Right atrium auricular region (tissue), 2 donors: Measurements from ENCODE around the gene PHKA2. TPM values are rescaled to one million over a fixed set of nuclear protein-coding genes. Genes with fewer than 3 reads are reported as not detected.
"Not testable (repeated sequence)": the region's sequence is repeated elsewhere in the genome, so short reads cannot be mapped to it uniquely, and the experiment has no call there.

Experiments used
- DNase-seq: peaks from one replicate; pipeline ENCODE4 v3.0.0-alpha.2; 2019; ENCODE audit warnings: low spot score
- H3K27ac ChIP-seq, 2 donors: fragments of 200-600 bp; sonication (generic); 1 replicate in 1 of 2; 2 replicates in 1 of 2; pipeline ENCODE4 v1.5.1; 2016 to 2019
- H3K27me3 ChIP-seq, 2 donors: fragments of 200-600 bp; sonication (generic); one replicate each; pipeline versions ENCODE4 v1.5.1 to v1.6.0; 2017 to 2019
- H3K36me3 ChIP-seq: fragments of 200-600 bp; sonication (generic); one replicate; pipeline ENCODE4 v1.5.1; 2016
- H3K4me1 ChIP-seq, 2 donors: fragments of 200-600 bp; sonication (generic); one replicate each; pipeline versions ENCODE4 v1.5.1 to v1.6.0; 2017 to 2019
- H3K4me3 ChIP-seq, 2 donors: fragments of 200-600 bp; sonication (generic); 1 replicate in 1 of 2; 2 replicates in 1 of 2; pipeline ENCODE4 v1.5.1; 2017 to 2019; ENCODE audit warnings: mild to moderate bottlenecking in 1 of 2, moderate library complexity in 1 of 2
- H3K9me3 ChIP-seq, 2 donors: fragments of 200-600 bp; sonication (generic); one replicate each; pipeline ENCODE4 v1.5.1; 2019
- CTCF ChIP-seq, 2 donors: fragments of 200-600 bp; sonication (generic); IDR thresholded peaks; one replicate each; pipeline ENCODE4 v1.5.1; 2019; ENCODE audit warnings: antibody characterized with exemption in 2 of 2
- total RNA-seq, 2 donors: library from RNA; depleted of rRNA; stranded (reverse); fragments of >200 nt; gene quantifications; one replicate each; pipeline ENCODE4 v1.1.0, GENCODE V29; 2016

Gene PHKA2
- total RNA-seq, 2 donors from 2014 or later: 13.5 to 28.7 TPM

- no peak for TF ChIP-seq CTCF (IDR thresholded peaks at IDR 0.05)
- no peak overlapping the region for H3K4me3 ChIP-seq
- H3K27ac ChIP-seq: peak overlapping the region in 1 of 2 donors; percentile 59
Measured at GRCh38 chrX:18981124-18981807, 2.6 kb downstream of the PHKA2 start.

GRCh38 chrX:18980262-18980661 is 3.7 kb downstream of the PHKA2 start:
- H3K9me3 ChIP-seq, H3K36me3 ChIP-seq, H3K4me3 ChIP-seq, H3K27me3 ChIP-seq, DNase-seq: not testable (repeated sequence)
- peak overlapping the region in 1 of 2 donors; percentile 59 for H3K27ac ChIP-seq
- H3K4me1 ChIP-seq: peaks cover 0 to 10% of the 10 kb centered on the region in 2 donors

More at GRCh38 chrX:18981124-18981807, 2.6 kb downstream of the PHKA2 start:
- no peak for DNase-seq
- Histone ChIP-seq H3K4me1 (peaks cover 0 to 10% of the 10 kb centered on the region in 2 donors), H3K9me3 (no peaks in the 10 kb centered on the region), H3K27me3 (no peaks in the 10 kb centered on the region), H3K36me3 (no peaks in the 10 kb centered on the region)

- TF ChIP-seq CTCF (IDR thresholded peaks at IDR 0.05): no peak
- H3K4me1 ChIP-seq: no peaks in the 10 kb centered on the region
- H3K27me3 ChIP-seq: no peaks in the 10 kb centered on the region
- DNase-seq: no peak
- no peak overlapping the region for H3K4me3 ChIP-seq
- no peaks in the 10 kb centered on the region for H3K9me3 ChIP-seq
- H3K36me3 ChIP-seq: no peaks in the 10 kb centered on the region
- no peak overlapping the region for H3K27ac ChIP-seq
Measured at GRCh38 chrX:18974993-18975392, 8.9 kb downstream of the PHKA2 start.

GRCh38 chrX:18973527-18974192 is 10.3 kb downstream of the PHKA2 start:
- TF ChIP-seq CTCF (IDR thresholded peaks at IDR 0.05): no peak
- DNase-seq: no peak
- H3K4me1 ChIP-seq: no peaks in the 10 kb centered on the region
- H3K36me3 ChIP-seq: no peaks in the 10 kb centered on the region
- H3K4me3 ChIP-seq: no peak overlapping the region
- no peaks in the 10 kb centered on the region for H3K27me3 ChIP-seq
- H3K27ac ChIP-seq: no peak overlapping the region
- no peaks in the 10 kb centered on the region for H3K9me3 ChIP-seq

- no peaks in the 10 kb centered on the region for H3K9me3 ChIP-seq
- no peaks in the 10 kb centered on the region for H3K27me3 ChIP-seq
- no peaks in the 10 kb centered on the region for H3K36me3 ChIP-seq
- no peaks in the 10 kb centered on the region for H3K4me1 ChIP-seq
- no peak overlapping the region for H3K27ac ChIP-seq
- no peak for TF ChIP-seq CTCF (IDR thresholded peaks at IDR 0.05)
- H3K4me3 ChIP-seq: no peak overlapping the region
- no peak for DNase-seq
Measured at GRCh38 chrX:18971506-18971905, 12.4 kb downstream of the PHKA2 start.

- DNase-seq: no peak
- Histone ChIP-seq H3K9me3 (no peaks in the 10 kb centered on the region), H3K27me3 (no peaks in the 10 kb centered on the region), H3K4me1 (no peaks in the 10 kb centered on the region), H3K4me3 (no peak overlapping the region), H3K36me3 (no peaks in the 10 kb centered on the region), H3K27ac (no peak overlapping the region)
- no peak for TF ChIP-seq CTCF (IDR thresholded peaks at IDR 0.05)
Measured at GRCh38 chrX:18970465-18970864, 13.4 kb downstream of the PHKA2 start.
